H1 (cell line): ENCODE data around the gene SNX27. TPM values are rescaled to one million over a fixed set of nuclear protein-coding genes. Genes with fewer than 3 reads are reported as not detected.

Source experiments
- CHD7 ChIP-seq: fragments of 300-600 bp; sonication (generic); IDR thresholded peaks from 2 replicates; pipeline ENCODE4 v1.7.1; 2012; ENCODE audit warnings: low read length, moderate library complexity, mild to moderate bottlenecking, inconsistent platforms; ENCODE audit not compliant: insufficient replicate concordance
- polyA plus RNA-seq, 7 experiments: library from polyadenylated mRNA; depleted of rRNA in 3 of 7; stranded (reverse) in 5 of 7; unstranded in 2 of 7; fragments of >200 nt in 5 of 7; fragments of 200-250 nt in 2 of 7; gene quantifications; 1 replicate in 5 of 7; 2 replicates in 1 of 7; 4 replicates in 1 of 7; pipeline versions ENCODE4 v1.2.1 to v1.2.3, GENCODE V29; 2011 to 2013; ENCODE audit warnings: missing spikeins in 2 of 7, mixed read lengths in 2 of 7
- total RNA-seq: library from RNA; stranded (reverse); fragmentation: NEBNext Ultra II Directional; extraction: Animal tissue kit (Norgen Biotek cat#: 25700); gene quantifications from 2 replicates; pipeline ENCODE4 v1.2.1, GENCODE V29; 2021

SNX27 gene
- total and polyA plus RNA-seq, 2 of the 8 experiments (the other 6 are each of a cell fraction or from before 2014, with no cell fraction given), result 23.4 to 65.4 TPM

- no peak for TF ChIP-seq CHD7
These were observed 104.5 kb downstream of the SNX27 start (continued) for GRCh38 chr1:151716405-151716762.
